ENCODE measurements around the gene SYN1. TPM values are rescaled to one million over a fixed set of nuclear protein-coding genes. Genes with fewer than 3 reads are reported as not detected.
"Not testable (repeated sequence)": the region's sequence is repeated elsewhere in the genome, so short reads cannot be mapped to it uniquely, and the experiment has no call there.

Gene SYN1
- polyA plus RNA-seq (2011; rRNA removed) (0.23 and 0.48 TPM in 2 replicates), polyA minus RNA-seq (2011; rRNA and poly(A)+ RNA removed) (0.43 and 0.77 TPM in 2 replicates)

GRCh38 chrX:47619486-47620302, at the start of gene SYN1:
SYN1 (minus strand) TSS chrX:47619857; CDS start chrX:47619728, 129 bp downstream.
- CTCF ChIA-PET, result no interaction called here
- POLR2A ChIA-PET, result no interaction called here
- Histone ChIP-seq H3K4me3 (ENCODE audit: low read depth, low read length) (peak within 1 kb of the TSS; percentile 32), H3K36me3 (ENCODE audit: control insufficient read depth, insufficient read depth, low read length) (no peaks in the 10 kb centered on the region), H3K27me3 (ENCODE audit: control insufficient read depth, insufficient read depth, low read length) (0 out of 2 replicates have a peak, but pooled peaks cover 3% of the 10 kb centered on the region)
- DNase-seq (ENCODE audit: low read depth), result no peak
- no peak for TF ChIP-seq CTCF (IDR thresholded peaks at IDR 0.05; ENCODE audit: insufficient read depth, low read depth, low read length)

- CTCF ChIA-PET; POLR2A ChIA-PET; H3K36me3 ChIP-seq (ENCODE audit: control insufficient read depth, insufficient read depth, low read length); DNase-seq (ENCODE audit: low read depth); H3K4me3 ChIP-seq (ENCODE audit: low read depth, low read length); H3K27me3 ChIP-seq (ENCODE audit: control insufficient read depth, insufficient read depth, low read length): not testable (repeated sequence)
These were observed 46.1 kb upstream of the SYN1 start for GRCh38 chrX:47665797-47666196.

- no peaks in the 10 kb centered on the region for H3K36me3 ChIP-seq (ENCODE audit: control insufficient read depth, insufficient read depth, low read length)
- no peak overlapping the region for H3K4me3 ChIP-seq (ENCODE audit: low read depth, low read length)
- DNase-seq (ENCODE audit: low read depth), result no peak
- no peak for TF ChIP-seq CTCF (IDR thresholded peaks at IDR 0.05; ENCODE audit: insufficient read depth, low read depth, low read length)
- POLR2A ChIA-PET, result no interaction called here
- CTCF ChIA-PET, result no interaction called here
- no peaks in the 10 kb centered on the region for H3K27me3 ChIP-seq (ENCODE audit: control insufficient read depth, insufficient read depth, low read length)
These were observed 45.1 kb upstream of the SYN1 start for GRCh38 chrX:47664737-47665136.

- TF ChIP-seq CTCF (IDR thresholded peaks at IDR 0.05; ENCODE audit: insufficient read depth, low read depth, low read length), result no peak
- POLR2A ChIA-PET, result no interaction called here
- DNase-seq (ENCODE audit: low read depth), result peak; percentile 78
- CTCF ChIA-PET, result no interaction called here
- H3K27me3 ChIP-seq (ENCODE audit: control insufficient read depth, insufficient read depth, low read length), result no peaks in the 10 kb centered on the region
- H3K4me3 ChIP-seq (ENCODE audit: low read depth, low read length), result no peak overlapping the region
- H3K36me3 ChIP-seq (ENCODE audit: control insufficient read depth, insufficient read depth, low read length), result no peaks in the 10 kb centered on the region
These were observed 42.5 kb upstream of the SYN1 start for GRCh38 chrX:47662144-47662657.

GRCh38 chrX:47661539-47661938, 41.9 kb upstream of the SYN1 start:
- DNase-seq (ENCODE audit: low read depth), result no peak
- H3K4me3 ChIP-seq (ENCODE audit: low read depth, low read length), result no peak overlapping the region
- no peaks in the 10 kb centered on the region; the same call in 1 of the 2 replicates for H3K36me3 ChIP-seq (ENCODE audit: control insufficient read depth, insufficient read depth, low read length)
- ChIA-PET POLR2A (no interaction called here), CTCF (no interaction called here)
- TF ChIP-seq CTCF (IDR thresholded peaks at IDR 0.05; ENCODE audit: insufficient read depth, low read depth, low read length), result no peak
- H3K27me3 ChIP-seq (ENCODE audit: control insufficient read depth, insufficient read depth, low read length), result no peaks in the 10 kb centered on the region

- CTCF ChIA-PET, result no interaction called here
- POLR2A ChIA-PET, result no interaction called here
- no peak for DNase-seq (ENCODE audit: low read depth)
- no peak for TF ChIP-seq CTCF (IDR thresholded peaks at IDR 0.05; ENCODE audit: insufficient read depth, low read depth, low read length)
- Histone ChIP-seq H3K27me3 (ENCODE audit: control insufficient read depth, insufficient read depth, low read length) (no peaks in the 10 kb centered on the region), H3K4me3 (ENCODE audit: low read depth, low read length) (peak overlapping the region; percentile 66), H3K36me3 (ENCODE audit: control insufficient read depth, insufficient read depth, low read length) (peaks cover 3% of the 10 kb centered on the region)
These were observed 39.7 kb upstream of the SYN1 start for GRCh38 chrX:47659421-47659726.
